Activated naive CD4-positive, alpha-beta T cell (primary cell): ENCODE data around the gene ZSCAN5B.
"Not testable (repeated sequence)": the region's sequence is repeated elsewhere in the genome, so short reads cannot be mapped to it uniquely, and the experiment has no call there.

Experiments
- DNase-seq, 4 experiments: peaks; one replicate each; lab custom pipeline; 2025; lab: John Stamatoyannopoulos, UW

The ZSCAN5B gene

DNA sequence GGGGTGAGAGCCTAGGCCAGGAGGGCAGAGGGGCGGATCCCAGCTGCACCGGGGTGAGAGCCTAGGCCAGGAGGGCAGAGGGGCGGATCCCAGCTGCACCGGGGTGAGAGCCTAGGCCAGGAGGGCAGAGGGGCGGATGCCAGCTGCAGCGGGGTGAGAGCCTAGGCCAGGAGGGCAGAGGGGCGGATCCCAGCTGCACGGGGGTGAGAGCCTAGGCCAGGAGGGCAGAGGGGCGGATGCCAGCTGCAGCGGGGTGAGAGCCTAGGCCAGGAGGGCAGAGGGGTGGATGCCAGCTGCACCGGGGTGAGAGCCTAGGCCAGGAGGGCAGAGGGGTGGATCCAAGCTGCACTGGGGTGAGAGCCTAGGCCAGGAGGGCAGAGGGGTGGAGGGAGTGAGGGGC is 21.3 kb downstream of the ZSCAN5B start:
- DNase-seq: not testable (repeated sequence)

DNA sequence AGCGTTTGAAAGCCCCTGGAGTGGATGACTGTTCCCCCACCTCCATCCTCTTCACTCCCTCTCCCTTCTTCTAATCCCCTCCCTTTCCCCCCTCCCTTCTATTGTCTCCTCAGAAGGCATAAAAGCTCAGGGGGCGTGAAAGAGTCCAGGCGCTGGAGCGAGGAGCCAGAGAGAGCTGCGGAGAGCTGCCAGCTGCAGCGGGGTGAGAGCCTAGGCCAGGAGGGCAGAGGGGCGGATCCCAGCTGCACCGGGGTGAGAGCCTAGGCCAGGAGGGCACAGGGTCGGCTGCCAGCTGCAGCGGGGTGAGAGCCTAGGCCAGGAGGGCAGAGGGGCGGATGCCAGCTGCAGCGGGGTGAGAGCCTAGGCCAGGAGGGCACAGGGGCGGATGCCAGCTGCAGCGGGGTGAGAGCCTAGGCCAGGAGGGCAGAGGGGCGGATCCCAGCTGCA is 21.7 kb downstream of the ZSCAN5B start, which contains the start of gene GALP:
Gene GALP (plus strand): TSS at position 148 of the 447 bp plus-strand sequence. CDS start 1,101 bp downstream, outside the sequence.
- DNase-seq: not testable (repeated sequence)

DNA sequence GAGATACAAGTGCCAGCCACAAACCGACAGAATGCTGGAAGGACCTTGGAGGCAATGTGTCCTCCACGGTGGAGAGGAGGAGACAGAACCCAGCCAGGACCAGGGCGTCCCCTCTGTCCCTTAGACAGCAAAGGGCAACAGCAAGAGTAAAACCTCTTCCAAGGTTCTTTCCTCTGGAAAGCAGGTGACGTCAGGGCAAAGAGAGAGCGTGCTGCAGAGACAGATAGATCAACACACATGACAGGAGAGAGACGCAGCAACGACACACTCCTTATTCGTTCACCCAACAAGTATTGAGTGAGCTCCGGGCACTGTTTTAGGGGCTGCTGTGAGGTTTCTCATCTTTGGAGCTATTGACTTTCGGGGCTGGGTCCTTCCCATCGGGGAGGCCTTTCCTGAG is 23.0 kb downstream of the ZSCAN5B start:
- no peak for DNase-seq

DNA sequence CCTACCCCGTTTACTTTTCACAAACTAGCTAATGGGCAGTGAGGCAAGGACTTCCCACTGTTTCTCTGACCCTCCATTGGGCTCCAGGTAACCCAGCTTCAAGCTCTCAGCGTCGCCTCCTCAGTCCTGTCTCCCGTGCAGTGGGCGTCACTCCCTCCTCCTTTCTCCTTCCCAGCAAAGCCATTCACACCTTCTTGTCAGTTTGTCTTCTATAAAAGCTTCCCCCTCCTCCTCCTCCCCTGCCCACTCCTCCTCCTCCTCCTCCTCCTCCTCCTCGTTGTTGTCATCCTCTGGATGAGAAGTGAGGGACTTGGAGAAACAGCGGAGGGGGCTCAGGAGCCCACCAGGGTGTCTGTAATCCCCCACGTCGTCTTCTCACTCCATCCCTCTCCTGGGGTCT is 23.5 kb downstream of the ZSCAN5B start:
- no peak for DNase-seq

DNA sequence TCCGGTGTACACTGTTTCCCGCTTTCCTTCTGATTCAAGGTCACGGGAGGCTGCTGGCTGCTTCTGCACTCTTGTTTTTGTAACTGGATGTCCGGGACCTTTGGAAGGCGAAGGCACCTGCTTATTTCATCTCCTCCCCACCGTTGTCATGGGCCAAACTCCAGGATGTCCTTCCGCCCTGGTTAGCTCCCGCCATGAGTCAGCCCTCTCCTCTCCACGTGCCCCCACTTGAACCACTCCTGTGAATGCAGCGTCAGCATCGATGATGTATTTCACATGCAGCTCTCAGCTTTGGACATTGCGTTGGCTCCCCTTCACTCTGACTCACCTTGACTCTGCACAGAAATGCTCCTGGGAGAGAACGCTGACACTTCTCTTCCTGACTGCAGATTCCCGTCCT is 27.3 kb downstream of the ZSCAN5B start:
- DNase-seq: no peak

DNA sequence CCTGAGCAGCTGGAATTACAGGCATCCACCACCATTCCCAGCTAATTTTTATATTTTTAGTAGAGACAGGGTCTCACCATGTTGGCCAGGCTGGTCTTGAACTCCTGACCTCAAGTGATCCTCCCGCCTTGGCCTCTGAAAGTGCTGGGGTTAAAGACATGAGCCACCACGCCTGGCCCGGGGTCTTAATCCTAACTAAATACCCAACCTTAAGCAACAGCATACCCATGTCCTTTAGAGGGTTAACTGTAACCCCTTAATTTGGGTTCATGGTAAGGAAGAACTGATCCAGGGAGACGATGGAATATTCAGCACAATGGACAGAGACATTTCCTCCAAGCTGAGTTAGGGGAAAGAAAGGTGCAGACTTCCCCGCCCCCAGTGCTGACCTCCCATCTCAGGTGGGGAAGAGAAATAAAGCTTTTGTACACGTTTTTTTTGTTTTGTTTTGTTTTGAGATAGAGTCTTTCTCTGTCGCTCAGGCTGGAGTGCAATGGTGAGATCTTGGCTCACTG is 30.5 kb downstream of the ZSCAN5B start:
- no peak for DNase-seq

DNA sequence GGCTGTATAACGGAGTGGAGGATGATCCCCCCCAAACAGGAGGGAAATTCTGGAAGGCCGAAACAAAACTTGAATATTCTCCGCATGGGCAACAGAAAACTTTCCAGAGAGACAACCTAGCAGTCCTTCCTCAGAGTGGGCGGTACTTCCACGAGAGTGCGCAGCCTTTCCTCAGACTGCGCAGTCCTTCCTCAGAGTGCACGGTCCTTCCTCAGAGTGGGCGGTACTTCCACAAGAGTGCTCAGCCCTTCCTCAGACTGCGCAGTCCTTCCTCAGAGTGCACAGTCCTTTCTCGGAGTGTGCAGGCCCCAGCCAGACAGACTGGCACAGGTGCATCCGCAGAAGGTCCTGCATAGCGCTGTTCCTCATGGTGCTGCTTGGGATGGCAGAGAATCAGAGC is 34.5 kb downstream of the ZSCAN5B start:
- no peak for DNase-seq

DNA sequence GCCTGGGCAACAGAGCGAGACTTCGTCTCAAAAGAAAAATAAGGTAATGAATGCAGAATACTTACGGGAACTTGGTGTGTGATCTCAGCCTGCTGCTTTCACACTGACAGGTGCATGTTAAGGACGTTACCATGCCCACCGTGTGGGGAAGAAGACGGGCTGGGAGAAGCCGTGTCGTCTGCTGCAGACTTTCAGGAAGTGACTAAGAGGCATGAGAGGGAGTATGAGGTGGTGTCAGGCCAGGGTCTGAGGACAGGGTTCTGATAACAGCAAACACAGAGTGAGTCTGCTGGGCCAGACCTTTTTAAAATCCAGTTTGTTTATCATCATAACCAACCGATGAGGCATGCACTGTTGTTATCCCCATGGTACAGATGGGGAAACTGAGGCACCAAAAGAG is 35.3 kb downstream of the ZSCAN5B start:
- no peak for DNase-seq

DNA sequence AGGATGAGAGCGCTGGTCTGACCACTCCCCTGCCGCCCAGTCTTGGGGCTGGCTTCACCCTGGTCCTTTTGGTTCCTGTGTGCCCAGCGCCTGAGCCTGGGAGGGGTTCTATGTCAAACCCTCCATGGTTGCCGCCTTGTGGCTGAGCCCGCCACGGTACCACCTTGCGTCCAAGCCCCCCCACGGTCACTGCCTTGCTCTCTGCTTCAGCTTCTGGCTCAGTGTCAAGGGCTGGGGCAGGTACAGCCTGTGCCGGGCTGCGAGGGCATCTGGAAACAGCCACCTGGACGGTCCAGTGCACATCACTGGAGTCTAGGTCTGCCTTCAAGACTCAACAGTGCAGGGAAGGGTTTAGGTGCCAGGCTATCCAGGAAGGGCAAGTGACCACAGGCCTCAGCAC is 36.0 kb downstream of the ZSCAN5B start:
- no peak for DNase-seq

DNA sequence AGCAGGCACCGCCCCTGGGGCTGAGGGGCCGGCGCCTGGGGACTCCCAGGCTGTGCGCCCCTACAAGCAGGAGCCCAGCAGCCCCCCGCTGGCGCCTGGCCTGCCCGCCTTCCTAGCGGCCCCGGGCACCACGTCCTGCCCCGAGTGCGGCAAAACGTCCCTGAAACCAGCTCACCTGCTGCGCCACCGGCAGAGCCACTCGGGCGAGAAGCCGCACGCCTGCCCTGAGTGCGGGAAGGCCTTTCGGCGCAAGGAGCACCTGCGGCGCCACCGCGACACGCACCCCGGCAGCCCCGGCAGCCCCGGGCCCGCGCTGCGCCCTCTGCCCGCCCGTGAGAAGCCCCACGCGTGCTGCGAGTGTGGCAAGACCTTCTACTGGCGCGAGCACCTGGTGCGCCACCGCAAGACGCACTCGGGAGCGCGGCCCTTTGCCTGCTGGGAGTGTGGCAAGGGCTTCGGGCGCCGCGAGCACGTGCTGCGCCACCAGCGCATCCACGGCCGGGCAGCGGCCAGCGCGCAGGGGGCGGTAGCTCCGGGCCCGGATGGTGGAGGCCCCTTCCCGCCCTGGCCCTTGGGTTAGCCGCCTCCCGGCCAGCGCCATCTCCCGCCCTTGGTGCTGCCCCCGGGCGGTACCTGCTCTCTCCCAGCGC is 37.8 kb downstream of the ZSCAN5B start:
- DNase-seq: no peak

DNA sequence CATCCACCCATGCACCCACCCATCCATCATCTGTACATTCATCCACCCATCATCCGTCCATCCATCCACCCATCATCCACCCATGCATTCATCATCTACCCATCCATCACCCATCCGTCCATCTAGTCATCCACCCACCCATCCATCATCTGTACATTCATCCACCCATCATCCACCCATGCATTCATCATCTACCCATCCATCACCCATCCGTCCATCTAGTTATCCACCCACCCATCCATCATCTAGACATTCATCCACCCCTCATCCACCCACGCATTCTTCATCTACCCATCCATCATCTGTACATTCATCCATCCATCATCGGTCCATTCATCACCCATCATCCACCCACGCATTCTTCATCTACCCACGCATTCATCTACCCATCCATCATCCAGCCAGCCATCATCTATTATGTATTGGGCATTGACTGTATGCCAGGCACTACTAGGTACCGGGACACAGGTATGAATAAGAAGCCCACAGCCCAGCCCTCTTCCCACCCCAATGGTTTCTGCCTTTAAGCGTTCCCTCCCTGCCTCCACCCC is 38.5 kb downstream of the ZSCAN5B start:
- no peak for DNase-seq

DNA sequence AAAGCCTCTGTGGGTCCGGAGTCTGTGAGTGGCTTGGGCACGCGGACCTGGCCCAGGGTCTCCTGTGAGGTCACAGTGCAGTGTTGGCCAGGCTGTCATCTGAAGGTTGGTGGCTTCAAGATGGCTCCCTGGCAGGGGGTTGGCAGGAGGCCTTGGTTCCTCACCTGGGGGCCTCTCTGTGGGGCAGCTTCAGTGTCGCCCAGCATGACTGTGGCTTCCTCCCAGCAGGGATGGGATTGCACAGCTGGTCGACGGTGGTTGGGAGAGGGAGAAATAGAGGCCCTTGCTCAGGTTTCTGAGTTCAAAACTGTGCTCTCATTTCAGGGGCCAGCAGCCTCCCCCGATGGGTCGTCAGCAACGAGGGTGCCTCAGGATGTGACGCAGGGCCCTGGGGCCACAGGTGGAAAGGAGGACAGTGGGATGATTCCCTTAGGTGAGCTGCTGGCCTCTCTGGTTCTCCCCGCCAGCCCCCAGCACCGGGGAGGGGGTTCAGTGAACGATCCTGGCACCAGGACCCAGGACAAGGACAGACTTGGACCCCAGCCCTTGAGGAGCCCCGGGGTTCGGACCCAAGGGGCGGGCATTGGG is 39.3 kb downstream of the ZSCAN5B start:
- DNase-seq: no peak

DNA sequence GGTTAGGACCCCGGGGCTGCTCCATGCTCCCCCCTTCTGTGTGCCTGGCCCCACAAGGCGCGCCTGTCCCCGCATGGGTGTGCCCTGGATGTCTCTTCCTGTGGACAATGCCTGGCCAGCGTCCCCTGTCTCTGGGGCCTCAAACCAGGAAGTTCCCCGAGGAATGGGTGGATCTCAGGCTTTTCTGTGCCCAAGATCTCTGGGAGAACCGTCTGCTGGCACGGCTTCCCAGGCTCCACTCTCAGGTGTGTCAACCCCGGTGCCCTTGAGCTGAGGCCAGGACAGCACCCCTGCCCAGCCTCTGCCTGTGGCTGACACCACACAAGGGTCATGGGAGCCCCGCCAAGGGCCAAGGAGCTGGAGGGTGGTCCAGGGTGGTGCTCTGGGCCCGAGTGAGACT is 40.8 kb downstream of the ZSCAN5B start:
- DNase-seq: no peak

DNA sequence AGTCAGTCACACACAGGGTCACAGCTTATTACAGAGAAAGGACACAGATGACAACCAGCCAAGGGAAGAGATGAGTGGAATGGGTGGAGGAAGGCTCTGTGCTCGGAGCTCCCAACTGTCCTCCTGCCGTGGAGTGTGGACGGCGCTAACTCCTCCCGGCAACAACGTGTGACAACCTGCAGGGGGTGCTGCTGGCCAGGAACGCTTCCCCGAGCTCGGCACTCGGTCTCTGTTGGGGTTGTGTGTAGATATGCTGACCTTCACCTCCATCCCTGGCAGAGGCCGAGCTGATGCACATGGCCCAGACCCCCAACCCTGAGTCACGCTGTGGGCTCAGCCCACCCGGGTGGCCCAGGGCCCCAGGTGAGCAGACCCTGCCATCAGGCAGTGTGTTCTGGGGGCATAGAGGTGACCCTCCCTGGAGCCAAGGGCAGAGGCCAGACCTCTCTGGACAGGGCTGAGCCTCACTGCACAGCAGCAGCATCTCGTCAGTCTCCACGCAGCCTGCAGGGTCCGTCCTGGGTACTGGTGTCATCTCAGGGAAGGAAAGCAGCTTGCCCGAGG is 42.4 kb downstream of the ZSCAN5B start:
- DNase-seq: peak in 1 of 4 experiments; percentile 5

DNA sequence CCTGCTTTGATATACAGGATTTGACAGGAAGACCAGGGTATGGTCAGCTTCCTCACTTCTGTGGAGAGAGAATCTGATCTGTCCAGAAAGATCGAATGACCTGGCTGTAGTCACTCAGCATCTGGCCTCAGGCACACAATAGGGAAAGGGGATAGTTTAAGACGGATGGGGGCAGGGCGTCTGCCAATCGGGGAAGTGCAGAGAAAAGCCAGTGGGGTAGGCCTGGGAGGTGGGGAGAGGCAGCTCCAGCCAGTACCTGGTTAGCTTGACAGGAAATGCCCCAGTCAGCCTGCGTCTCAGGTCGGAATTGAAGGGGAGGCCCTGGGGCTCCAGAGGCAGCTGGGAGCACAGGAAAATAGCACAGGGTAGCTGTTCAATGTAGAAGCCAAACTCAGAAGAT is 44.1 kb downstream of the ZSCAN5B start:
- no peak for DNase-seq

DNA sequence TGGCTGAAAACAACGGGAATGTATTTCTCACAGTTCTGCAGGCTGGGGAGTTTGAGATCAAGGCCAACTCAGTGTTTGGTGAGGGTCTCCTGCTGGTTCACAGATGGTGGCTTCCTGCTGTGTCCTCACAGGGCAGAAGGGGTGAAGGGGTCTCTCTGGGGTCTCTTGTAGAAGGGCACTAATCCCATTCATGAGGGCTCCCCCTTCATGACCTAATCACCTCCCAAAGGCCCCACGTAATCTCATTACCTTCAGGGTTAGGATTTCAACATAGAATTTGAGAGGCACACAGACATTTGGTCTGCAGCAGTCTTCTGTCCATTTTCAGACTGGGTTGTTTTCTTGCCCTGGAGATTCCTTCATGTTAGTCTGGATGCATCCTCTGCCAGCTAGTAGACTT is 44.9 kb downstream of the ZSCAN5B start:
- DNase-seq: no peak

DNA sequence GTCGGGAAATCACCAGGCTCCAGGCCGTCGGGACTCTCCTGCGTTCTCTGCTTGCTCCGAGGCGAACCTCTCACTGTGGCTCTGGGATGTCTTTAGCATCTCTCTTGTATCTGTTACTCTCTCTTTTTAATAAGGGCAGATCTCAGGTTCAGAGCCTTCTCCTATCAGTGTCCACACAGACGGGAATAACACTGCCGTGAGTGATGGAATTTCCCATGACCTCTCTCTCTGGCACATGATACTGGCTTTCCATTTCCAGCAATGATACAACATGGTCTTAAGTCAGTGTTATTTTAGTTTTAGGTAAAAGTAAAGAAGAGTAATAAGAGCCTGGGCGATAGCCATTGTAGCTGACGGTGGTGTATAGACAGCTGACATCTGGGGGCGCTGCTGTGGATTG is 47.2 kb downstream of the ZSCAN5B start:
- no peak for DNase-seq

DNA sequence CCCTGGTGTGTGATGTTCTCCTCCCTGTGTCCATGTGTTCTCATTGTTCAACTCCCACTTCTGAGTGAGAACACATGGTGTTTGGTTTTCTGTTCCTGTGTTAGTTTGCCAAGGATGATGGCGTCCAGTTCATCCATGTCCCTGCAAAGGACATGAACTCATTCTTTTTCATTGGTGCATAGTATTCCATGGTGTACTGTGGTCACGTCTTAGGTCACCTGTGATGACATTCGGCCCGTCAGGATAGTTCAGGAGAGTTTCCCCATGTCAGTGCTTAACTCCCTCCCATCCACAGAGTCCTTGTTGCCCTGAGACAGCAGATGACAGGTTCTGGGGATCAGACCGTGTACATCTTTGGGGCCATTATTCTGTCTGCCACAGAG is 47.9 kb downstream of the ZSCAN5B start:
- no peak for DNase-seq

DNA sequence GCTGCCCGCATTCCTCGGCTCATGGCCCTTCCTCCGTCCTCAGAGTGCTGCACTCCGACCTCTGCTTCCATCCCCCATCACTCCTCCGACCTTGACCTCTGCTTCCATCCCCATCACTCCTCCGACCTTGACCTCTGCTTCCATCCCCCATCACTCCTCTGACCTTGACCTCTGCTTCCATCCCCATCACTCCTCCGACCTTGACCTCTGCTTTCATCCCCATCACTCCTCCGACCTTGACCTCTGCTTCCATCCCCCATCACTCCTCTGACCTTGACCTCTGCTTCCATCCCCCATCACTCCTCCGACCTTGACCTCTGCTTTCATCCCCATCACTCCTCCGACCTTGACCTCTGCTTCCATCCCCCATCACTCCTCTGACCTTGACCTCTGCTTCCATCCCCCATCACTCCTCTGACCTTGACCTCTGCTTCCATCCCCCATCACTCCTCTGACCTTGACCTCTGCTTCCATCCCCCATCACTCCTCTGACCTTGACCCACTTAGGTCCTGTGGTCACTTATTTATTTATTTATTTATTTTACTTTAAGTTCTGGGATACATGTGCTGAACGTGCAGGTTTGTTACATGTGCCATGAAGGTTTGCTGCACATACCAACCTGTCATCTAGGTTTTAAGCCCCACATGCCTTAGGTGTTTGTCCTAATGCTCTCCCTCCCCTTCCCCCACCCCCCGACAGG is 48.5 kb downstream of the ZSCAN5B start:
- not testable (repeated sequence) for DNase-seq

DNA sequence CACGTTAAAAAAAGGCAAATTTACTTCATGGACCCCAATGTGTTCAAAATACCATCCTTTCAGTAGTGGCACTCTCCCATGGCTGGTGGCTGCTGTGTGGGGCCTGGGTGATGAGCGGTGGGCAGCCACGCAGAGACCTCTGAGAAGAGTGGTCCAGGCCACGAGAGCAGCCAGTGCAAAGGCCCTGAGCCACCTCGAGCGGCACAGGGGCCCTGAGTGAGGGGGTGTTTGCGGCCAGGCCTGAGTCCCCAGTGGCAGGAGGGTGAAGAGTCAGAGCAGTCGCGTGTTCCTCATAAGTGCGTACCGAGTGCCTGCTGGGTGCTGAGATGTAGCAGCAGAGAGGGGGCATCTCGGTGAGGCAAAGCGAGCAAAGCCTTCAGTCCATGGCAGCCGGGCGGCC is 49.5 kb downstream of the ZSCAN5B start:
- no peak for DNase-seq

DNA sequence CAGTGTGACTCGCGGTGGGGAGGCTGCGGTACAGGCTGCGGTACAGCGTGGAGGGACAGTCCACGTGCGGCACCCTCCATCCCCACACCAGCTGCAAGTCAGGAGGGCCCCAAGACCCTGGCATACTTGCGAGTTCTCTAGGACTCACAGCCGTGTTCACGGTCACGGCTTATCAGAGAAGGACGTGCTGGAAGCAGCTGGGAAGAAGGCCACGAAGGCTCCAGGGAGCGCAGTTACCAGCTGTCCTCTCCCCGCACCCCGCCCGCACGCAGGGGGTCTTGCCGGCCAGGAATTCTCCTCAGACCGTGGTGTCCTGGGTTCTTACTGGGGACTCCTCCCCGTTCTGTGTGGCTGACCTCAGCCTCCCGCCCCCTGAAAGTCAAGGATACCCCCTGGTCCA is 50.3 kb downstream of the ZSCAN5B start:
- no peak for DNase-seq

DNA sequence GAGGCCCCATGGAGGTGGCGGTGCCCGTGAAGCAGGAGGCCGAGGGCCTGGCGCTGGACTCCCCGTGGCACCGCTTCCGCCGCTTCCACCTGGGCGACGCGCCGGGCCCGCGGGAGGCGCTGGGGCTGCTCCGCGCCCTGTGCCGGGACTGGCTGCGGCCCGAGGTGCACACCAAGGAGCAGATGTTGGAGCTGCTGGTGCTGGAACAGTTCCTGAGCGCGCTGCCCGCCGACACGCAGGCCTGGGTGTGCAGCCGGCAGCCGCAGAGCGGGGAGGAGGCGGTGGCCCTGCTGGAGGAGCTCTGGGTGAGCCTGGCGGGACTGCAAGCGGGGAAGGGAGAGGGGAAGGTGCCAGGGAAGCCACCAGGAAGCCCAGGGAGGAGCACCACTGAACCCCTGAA is 50.7 kb downstream of the ZSCAN5B start:
- DNase-seq: no peak

DNA sequence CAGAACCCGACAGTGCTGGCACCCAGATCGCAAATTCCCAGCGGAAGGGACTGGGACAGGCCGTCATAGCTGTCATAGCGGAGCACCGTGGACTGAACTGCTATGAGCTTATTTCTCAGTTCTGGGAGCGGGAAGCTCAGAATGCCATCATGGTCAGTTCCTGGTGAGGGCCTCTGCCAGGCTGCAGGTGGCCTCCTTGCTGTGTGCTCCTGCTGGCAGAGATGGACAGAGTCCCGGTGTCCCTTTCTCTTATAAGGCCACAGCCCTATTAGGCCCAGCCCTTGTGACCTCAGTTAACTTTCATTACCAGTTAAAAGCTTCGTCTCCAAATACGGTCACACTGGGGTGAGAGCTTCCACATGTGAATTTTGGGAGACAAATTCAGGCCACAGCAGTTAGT is 51.9 kb downstream of the ZSCAN5B start:
- DNase-seq: no peak
